Activated CD4-positive, alpha-beta T cell treated with anti-CD3 and anti-CD28 coated beads, Interleukin-2, amount 50 U/mL, for 4 hours (primary cell): ENCODE data around the gene FLAD1.
A peak's percentile ranks its signal among the peaks of the same experiment; 100 is the strongest.
"Not testable (repeated sequence)": the region's sequence is repeated elsewhere in the genome, so short reads cannot be mapped to it uniquely, and the experiment has no call there.

Experiments
- DNase-seq, 2 experiments: peaks; one replicate each; pipeline ENCODE4 v3.0.0-alpha.2; 2020

FLAD1 gene

DNA sequence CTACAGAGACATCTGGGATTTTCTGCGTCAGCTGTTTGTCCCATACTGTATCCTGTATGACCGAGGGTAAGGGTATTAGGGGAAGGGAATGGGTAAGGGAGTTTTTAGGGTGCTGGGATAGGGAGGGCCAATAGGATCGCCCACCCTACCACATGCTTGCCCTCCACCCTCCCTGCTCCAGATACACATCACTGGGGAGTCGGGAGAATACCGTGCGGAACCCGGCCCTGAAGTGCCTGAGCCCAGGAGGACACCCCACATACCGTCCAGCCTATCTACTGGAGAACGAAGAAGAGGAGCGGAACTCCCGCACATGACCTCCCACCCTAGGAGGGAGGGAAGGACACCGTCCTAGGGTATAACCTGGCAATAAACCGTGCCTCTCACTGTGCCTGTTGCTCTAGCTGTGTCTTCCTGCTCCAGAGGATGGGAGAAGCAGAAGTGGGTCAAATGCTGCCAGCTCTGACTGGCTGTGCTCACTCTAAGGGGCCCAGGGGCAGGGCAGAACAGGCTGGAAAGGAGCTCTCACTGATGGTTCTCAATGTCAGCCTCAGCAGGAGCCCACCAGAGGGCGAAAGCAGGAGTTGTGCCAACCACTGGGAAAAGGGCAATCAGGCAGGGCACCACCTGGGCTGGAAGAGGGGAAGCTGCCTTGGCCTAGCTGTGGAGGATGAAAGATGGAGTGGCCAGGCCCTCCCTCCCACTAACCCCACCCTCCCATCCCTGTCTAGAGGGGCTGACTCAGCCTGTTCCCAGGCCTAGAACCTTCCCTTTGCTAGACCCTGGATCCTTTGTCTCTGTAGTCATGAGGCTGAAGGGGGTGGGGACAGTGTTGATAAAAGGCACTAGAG, 9.8 kb downstream of the FLAD1 start:
- no peak for DNase-seq

DNA sequence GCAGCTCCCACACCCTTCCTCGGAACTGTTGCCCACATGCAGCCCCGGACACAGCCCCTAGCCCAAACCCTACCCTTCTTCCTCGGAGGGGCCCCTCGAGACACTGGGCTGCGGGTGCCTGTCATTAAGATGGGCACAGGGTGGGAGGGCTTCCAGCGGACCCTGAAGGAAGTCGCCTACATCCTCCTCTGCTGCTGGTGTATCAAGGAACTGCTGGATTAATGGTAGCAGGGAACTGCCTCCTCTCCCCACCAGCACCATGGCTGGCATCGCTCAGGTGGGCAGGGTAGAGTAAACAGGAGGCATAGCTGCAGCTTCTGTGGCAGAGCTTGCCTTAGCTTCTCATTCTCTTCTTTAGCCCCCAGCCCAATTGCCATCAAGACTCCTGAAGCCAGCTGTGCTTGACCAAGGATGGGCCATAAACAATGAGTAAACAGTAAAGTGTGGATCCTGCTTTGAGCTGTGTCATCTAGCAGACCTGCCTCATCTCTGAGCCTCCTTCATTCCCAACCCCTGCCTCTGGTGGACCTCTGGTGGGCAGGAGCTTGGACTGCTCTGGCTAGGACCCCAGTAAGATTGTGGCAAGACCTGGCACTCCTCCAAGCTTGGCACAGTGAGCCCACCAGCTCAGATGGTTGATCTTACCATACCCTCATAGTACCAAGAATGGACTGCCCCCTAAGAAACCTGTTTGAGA, 10.6 kb downstream of the FLAD1 start, which contains the start of gene LENEP:
LENEP (plus strand) TSS at position 15 of the 697 bp plus-strand sequence; CDS start at position 37, 22 bp downstream.
- DNase-seq, result no peak

DNA sequence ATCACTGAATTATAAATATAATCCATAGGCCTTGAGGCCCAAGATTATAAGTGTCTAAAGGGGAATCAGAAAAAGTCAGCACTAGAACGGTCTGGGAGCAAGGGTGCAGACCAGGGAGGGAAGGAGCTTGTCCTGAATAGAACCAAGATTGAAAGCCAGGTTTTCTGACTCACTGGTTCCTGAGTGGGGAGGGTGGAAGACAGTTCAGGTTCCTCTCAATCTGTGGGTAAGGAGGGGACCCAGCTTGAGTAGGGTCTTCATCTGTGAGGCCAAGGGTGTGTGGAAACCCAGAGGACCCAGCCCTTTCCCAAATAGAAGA, 11.1 kb downstream of the FLAD1 start:
- DNase-seq, result no peak

GRCh38 chr1:154994591-154994990, 11.4 kb downstream of the FLAD1 start:
- no peak for DNase-seq

DNA sequence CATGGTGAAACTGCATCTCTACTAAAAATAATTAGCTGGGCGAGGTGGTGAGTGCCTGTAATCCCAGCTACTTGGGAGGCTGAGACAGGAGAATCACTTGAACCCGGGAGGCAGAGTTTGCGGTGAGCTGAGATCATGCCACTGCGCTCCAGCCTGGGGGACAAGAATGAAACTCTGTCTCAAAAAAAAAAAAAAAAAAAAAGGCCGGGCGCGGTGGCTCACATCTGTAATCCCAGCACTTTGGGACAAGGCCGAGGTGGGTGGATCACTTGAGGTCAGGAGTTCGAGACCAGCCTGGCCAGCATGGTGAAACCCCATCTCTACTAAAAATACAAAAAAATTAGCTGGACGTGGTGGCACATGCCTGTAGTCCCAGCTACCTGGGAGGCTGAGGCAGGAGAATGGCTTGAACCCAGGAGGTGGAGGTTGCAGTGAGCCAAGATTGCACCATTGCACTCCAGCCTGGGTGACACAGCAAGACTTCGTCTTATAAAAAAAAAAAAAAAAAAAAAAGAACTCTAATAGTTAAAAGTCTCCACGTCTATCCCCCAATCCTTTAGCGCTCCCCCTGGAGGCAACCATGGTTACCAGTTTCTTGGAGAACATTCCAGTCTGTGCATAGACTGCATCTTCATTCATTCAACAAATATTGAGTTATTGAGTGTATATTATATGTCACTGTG, 12.3 kb downstream of the FLAD1 start:
- not testable (repeated sequence) for DNase-seq

- DNase-seq, result no peak
Measured at GRCh38 chr1:154996966-154997701, 14.0 kb downstream of the FLAD1 start.

DNA sequence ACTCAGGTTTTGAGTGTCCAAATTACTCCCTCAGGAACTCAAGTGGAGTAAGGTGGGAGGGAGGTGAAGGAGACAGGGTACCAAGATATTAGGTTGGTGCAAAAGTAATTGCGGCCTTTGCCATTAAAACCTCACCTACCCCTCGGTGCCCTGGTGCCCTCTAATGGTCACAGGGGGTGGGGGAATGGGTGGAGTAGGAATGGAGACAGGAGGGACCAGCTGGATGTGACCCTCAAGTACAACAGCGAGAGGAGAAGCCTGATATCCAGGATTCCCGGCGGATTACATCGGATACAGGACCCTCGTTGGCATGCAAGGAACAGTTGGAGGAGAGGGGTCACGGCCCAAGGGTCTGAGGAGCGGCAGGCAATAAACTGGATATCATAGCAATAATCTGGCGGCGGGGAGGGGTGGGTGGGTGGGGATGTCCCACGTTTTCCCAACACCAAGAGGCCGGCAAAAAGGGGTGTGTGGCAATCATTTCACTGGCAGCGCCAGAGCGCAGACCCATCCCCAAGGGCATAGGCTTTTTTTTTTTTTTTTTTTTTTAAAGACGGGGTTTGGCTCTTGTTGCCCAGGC, 15.1 kb downstream of the FLAD1 start:
- no peak for DNase-seq

DNA sequence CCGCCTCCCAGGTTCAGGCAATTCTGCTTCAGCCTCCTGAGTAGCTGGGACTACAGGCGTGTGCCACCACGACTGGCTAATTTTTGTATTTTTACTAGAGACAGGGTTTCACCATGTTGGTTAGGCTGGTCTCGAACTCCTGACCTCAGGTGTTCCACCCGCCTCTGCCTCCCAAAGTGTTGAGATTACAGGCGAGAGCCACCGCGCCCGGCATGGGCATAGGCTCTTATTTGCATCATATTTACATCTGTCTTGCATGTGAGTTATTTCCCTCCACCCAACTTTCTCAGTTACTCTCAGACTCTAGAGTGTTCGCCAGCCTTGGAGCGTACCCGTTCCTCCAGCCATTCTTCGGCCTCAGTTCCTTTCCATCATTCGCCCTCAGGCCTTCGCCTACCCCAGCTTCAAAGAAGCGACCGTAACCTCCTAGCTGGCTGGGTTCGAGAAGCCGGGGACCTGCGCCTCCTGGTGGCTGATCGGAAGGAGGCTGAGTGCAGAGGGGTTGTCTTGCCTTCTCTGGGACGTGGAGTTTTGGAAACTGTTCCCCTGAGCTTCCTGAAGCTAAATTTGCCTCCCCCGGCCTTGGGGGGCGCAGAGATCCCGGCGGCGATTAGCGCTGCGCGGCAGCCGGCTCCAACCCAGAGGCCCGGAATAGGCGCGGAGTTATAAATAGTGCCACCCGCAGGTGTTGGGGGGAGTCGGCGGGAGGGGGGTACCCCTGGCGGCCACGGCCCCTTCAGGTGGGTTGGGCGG, 15.8 kb downstream of the FLAD1 start:
- peak; percentile 67 to 69 for DNase-seq

DNA sequence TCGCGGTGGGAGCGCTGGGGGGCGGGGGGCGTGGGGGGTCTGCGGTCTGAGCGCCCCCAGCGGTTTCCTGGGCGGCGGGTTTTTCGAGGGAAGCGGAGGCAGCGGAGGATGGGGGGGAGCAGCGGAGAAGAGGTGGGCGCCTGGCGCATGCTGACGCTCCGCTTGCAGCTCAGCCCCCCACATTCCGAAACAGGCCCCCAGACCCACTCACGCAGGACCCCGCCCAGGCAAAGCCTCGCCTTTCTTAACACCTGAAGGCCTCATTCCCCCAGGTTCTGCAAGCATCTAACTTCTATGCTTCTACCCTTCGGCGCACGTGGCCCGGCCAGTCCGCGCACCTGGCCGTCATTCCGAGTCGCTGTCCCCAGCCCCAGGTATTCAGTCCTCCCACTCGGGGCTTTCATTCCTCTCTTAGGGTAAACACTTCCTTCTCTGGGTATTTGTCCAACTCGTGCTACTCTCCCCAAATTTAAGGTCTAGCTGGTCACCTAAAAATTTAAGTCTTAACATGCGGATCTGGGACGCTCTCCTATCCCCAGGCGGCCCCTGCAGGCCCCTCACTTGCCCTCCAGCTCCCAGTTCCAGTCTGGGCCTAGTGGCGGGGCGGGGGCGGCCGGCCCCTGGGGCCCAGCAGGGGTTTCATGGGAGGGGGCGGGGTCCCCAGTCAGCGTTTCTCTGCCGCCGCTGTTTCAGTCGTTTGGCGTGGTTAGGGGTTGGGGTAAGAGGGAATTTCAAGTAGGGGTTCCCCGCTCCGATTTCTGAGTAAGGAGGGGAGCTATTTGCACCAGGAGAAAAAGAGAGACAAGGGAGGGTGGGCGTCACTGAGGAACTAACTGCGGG, 16.6 kb downstream of the FLAD1 start:
- peak in 1 of 2 experiments; percentile 35 for DNase-seq

DNA sequence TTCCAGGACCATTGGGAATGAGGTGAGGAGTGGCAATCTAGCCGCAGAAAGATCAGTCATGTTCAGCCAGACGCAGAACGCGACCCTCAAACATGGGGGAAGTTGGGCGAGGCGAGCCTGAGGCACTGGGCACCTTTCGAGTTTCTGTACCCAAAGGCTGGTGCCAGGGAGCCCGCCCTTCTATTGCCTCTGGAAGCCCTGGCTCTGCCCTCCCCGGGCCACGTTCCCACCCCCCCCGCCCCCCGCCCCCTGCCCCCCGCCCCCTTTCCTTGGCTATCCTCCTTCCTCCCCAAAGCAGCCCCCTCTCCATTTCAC, 17.2 kb downstream of the FLAD1 start:
- DNase-seq, result no peak

DNA sequence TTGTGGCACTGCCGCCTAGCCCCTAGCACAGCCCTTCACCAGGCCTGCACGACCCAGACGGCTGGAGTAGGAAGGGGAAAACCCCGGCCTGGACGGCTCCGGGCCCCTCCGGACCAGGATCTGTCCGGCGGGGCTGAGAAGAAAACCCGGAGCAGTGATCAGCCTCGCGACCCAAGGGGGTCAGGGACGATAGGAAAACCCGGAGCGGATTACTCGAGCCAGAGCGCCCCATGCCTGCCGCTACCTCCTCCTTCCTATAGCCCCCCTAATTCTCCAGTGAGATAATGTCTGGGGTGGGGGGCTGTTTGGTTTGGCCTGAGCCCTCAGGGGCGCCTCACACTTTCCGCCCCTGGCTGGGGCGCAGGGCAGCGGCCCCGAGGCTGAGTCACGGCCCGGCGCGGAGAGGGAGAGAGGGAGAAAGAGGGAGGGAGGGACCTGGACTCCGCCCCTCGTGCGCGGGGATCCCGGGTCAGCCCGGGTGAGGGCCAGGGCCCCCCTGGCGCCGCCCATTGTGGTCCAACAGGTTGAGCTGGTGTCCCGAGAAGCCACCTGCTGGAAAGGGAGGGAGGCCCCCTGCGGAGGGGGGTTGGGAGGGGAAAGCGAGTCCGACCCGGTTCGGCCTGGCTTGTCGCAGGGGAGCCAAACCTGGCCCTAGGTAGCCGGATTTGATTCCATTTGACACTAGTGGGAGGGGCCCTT, 17.7 kb downstream of the FLAD1 start:
- DNase-seq, result peak; percentile 61 to 67

DNA sequence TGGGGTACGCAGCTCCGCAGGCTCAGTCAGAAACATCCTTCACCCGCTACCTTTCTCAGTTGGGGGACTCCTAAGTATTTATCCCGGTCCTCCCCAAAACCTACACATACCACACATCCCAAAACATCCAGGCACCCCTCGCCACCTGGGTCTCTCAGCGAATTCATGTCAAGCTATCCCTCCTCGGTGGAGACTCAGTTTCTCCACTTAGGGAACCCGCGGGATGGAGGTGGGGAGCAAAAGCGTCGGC, 18.2 kb downstream of the FLAD1 start:
- DNase-seq, result no peak

DNA sequence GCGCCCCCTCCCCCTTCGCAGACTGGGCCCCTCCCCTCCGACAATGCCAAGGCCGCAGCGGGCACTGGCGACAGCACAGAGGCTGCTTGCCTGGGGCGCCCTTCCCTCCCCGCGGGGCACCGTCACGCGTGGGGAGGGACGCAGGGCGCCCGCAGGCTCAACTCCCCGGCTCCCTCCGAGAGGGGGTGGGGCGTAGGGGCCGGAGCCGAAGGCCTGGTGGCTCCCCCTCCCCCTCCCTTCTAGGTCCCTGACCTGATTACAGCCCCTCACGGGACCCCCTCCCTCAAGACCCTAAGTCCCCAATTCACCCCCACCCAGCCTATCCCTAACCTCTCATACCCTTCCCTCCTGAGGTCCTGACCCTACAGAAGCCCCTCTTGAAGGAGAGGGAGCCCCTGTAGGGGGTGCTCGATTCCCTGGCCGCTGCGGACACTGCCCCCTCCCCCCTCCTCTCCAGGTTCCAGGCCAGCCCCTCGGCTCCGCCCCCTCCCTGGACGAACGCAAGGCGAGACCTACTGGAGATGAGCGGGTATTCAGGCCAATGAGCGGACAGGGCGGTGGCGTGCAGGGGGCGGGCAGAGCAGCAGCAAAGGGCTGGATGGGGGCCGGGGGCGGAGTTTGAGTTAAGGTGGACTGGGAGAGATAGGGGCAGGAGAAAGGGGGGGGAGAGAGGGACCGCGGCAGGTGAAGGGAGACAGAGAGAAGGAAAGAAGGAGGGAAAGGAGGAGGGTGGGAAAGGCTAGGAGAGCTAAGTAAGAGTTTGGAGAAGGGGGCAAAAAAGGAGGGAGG, 18.7 kb downstream of the FLAD1 start:
- DNase-seq, result peak; percentile 99

DNA sequence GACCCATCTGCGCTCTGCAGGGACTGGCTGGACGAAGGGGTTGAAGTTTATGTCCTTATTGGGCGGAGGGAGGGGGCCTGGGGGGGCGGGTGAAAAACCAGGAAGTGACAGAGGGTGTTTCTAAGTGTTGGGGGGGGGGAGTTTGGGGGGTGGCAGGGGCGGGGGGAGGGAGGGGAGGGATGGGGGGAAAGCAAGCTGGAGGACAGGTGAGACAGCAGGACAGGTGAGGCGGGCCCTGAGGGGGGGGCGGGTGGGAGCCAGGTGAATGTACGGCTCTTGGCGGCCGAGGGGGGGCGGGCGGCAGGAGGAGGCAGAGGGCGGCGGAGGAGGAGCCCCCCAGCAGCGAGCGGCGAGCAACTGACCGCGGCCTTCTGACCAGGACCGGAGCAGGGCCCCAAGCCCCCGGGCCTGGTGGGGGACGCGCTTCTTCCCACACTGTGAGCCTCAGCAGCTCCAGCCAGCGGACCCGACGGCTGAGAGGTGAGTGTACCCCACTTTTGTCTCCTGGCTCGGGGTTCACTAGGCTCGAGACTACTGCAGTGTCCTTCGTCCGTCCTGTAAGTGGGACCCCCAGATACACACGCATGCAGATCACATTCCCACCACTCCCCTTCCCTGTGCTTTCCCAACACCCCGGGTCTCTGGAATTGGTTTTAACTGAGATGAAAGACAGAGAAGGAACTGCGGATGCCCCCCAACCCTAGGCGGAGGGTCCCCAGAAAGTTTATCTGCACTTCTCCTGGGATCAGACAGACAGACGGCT, 19.5 kb downstream of the FLAD1 start, which contains the start of gene ZBTB7B:
ZBTB7B (plus strand) TSS at position 339 of the 763 bp plus-strand sequence. CDS start 11,859 bp downstream, outside the sequence.
- DNase-seq, result no peak

DNA sequence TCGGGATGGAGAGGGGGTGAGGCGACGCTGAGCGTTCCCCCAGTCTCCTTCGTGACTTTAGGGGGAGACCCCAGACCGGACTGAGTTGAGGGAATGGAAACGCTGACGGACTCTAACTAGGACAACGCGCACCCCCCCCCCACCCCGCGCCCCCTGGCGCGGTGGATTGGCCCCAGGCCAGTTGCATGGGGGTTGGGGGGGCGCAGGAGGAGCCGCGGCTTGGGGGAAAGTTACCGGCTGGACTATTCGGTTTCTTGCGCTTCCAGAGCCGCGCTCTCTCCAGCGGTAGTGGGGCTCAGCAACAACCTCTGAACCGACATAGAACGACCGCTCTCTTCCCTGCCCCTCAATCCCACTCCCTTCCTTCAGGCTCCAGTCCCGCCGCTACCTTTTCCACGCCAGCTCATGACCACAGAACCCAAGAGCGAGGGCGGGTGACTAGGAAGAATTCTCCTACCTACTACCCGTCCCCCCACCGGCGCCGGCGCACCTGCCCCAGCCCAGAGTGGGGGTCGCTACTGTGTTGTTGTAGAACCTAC, 20.2 kb downstream of the FLAD1 start:
- no peak for DNase-seq

- DNase-seq, result no peak
Measured at GRCh38 chr1:155003766-155004351, 20.7 kb downstream of the FLAD1 start.

- DNase-seq, result no peak
Measured at GRCh38 chr1:155004352-155005075, 21.4 kb downstream of the FLAD1 start.
